ENCODE results near the gene GPR183.

The GPR183 gene

GRCh38 chr13:99339230-99339721 is 32.1 kb upstream of the GPR183 start:
- DNase-seq (ENCODE audit: low spot score) = no peak

- DNase-seq (ENCODE audit: low spot score) = no peak
Measured at GRCh38 chr13:99335603-99336002, 28.4 kb upstream of the GPR183 start.

- DNase-seq (ENCODE audit: low spot score) = no peak
Measured at GRCh38 chr13:99335087-99335486, 27.9 kb upstream of the GPR183 start.

- no peak for DNase-seq (ENCODE audit: low spot score)
Measured at GRCh38 chr13:99334221-99334620, 27.0 kb upstream of the GPR183 start.

- DNase-seq (ENCODE audit: low spot score) = no peak
Measured at GRCh38 chr13:99332456-99332855, 25.3 kb upstream of the GPR183 start.

- no peak for DNase-seq (ENCODE audit: low spot score)
Measured at GRCh38 chr13:99331881-99332293, 24.7 kb upstream of the GPR183 start.

- DNase-seq (ENCODE audit: low spot score) = no peak
Measured at GRCh38 chr13:99330942-99331341, 23.7 kb upstream of the GPR183 start.

GRCh38 chr13:99329477-99329876 is 22.3 kb upstream of the GPR183 start:
- no peak for DNase-seq (ENCODE audit: low spot score)

- DNase-seq (ENCODE audit: low spot score) = no peak
Measured at GRCh38 chr13:99327761-99328160, 20.6 kb upstream of the GPR183 start.

GRCh38 chr13:99327126-99327525 is 19.9 kb upstream of the GPR183 start:
- no peak for DNase-seq (ENCODE audit: low spot score)

- no peak for DNase-seq (ENCODE audit: low spot score)
Measured at GRCh38 chr13:99326012-99326411, 18.8 kb upstream of the GPR183 start.

GRCh38 chr13:99323488-99323887 is 16.3 kb upstream of the GPR183 start:
- DNase-seq (ENCODE audit: low spot score) = no peak

- DNase-seq (ENCODE audit: low spot score) = no peak
Measured at GRCh38 chr13:99322297-99323103, 15.3 kb upstream of the GPR183 start.

GRCh38 chr13:99321709-99322108 is 14.5 kb upstream of the GPR183 start:
- DNase-seq (ENCODE audit: low spot score) = no peak

- DNase-seq (ENCODE audit: low spot score) = peak; percentile 92
Measured at GRCh38 chr13:99320693-99321481, 13.7 kb upstream of the GPR183 start.

- DNase-seq (ENCODE audit: low spot score) = no peak
Measured at GRCh38 chr13:99316657-99317256, 9.6 kb upstream of the GPR183 start.

- DNase-seq (ENCODE audit: low spot score) = no peak
Measured at GRCh38 chr13:99316224-99316623, 9.0 kb upstream of the GPR183 start.

GRCh38 chr13:99315186-99315585 is 8.0 kb upstream of the GPR183 start:
- no peak for DNase-seq (ENCODE audit: low spot score)

- peak; percentile 97 for DNase-seq (ENCODE audit: low spot score)
Measured at GRCh38 chr13:99314640-99315176, 7.5 kb upstream of the GPR183 start.

- no peak for DNase-seq (ENCODE audit: low spot score)
Measured at GRCh38 chr13:99313941-99314340, 6.7 kb upstream of the GPR183 start.

GRCh38 chr13:99313501-99313900 is 6.3 kb upstream of the GPR183 start:
- DNase-seq (ENCODE audit: low spot score) = peak; percentile 36

- no peak for DNase-seq (ENCODE audit: low spot score)
Measured at GRCh38 chr13:99312493-99312883, 5.3 kb upstream of the GPR183 start.

Measured in kidney capillary endothelial cell (primary cell).